SIG-M5 treated with dmso at 0.1 percent for 504 hours (cell line): ENCODE data around the gene FBP2.

ENCODE experiments used
- DNase-seq: peaks from one replicate; lab custom pipeline; 2025; ENCODE audit not compliant: unreplicated experiment; lab: John Stamatoyannopoulos, UW

FBP2 gene

DNA sequence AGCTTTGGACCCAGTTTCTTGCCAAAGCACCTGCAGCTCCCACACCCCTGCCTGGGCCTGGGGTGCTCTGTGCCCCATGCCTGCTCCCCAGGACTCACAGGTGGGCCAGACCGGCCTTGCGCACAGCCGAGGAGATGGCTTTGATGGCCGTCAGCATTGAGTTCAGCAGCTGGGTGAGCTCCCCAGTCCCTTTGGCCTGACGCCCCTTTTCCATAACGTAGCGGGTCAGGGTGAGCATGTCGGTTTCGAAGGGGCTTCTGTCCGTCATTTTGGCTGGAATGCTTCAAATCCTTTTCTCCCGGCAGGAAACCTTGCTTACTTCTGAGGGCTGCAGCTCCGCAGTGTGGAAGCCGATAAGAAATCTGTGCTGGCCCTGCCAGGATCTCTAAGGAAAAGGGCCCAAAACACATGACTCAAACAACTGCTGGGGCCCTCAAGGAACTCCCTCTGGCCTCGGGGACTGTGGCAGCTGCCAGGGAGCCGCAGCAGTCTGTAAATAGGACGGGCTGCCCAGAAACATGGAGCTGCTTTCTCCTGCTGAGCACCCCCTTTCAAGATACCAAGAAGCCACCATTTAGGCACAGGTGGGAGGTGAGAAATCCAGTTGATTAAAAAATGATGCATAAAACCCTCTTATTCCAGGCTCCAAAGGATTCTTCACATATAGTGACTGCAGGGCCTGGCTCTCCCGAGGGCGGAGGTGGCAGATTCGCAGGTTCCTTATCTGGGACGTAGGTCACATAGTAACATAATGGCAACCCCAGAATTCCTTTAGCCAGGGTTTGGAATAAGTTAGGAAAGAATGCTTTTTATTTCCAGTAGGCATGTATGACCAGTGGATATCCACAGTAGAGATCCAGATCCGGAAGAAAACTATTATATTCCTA lies at the start of gene FBP2:
Gene FBP2, minus strand, starts transcription at position 366 of the 887 bp plus-strand sequence. Its CDS starts 98 bp downstream, at position 268.
- no peak for DNase-seq

DNA sequence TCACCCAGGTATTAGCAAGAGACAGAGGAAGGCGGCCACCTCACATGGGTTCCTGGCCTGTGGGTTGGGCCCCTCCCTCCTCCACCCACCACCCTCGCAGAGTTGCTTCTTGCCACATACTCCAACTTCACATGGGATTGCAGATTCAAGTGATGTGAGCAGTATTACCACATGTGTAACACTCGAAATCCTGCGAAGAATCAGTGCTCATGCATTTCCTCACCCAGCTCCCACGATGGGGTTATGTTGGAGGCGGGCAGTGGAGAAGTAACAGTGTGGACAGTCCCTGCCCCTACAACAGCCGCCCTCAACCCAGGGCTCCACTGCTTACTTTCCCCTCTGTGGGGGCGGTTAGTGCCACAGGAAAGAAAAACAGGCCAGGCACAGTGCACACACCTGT lies 49.6 kb upstream of the FBP2 start:
- no peak for DNase-seq

DNA sequence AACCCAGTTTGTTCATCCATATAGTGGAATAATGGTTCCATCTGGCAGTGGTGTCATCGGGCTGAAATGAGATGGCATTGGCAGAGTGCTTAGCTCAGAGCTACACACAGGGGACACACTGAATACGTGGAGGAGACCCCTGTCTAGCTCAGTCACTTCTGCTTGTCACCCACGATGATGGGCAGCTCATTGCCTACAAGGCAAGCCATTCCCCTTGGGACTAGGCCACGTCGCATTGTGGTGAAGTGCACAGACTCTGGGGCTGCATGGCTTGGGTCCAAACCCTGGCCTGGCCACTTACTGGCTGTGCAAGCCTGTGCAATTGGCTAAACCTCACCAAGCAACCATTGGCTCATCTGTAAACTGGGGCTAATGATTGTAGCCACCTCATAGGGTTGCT lies 48.9 kb upstream of the FBP2 start:
- DNase-seq = no peak

DNA sequence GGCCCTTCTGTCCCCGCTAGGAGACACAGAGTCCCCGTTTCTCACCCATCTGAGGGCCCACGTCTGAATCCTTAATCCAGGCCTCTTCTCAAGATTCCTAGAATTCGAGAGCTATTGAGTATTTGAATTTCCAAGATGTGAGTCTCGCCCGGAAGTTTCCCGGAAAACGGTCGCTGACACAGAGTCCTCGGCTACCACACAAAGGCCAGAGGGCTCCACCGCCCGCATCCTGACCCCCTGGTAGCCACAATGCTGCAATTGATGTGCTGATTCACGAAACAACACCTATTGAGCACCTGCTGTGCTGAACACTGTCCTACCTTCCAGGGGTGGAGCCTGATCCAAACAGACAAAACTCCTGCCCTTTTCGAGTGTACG lies 46.4 kb upstream of the FBP2 start:
- DNase-seq = no peak

DNA sequence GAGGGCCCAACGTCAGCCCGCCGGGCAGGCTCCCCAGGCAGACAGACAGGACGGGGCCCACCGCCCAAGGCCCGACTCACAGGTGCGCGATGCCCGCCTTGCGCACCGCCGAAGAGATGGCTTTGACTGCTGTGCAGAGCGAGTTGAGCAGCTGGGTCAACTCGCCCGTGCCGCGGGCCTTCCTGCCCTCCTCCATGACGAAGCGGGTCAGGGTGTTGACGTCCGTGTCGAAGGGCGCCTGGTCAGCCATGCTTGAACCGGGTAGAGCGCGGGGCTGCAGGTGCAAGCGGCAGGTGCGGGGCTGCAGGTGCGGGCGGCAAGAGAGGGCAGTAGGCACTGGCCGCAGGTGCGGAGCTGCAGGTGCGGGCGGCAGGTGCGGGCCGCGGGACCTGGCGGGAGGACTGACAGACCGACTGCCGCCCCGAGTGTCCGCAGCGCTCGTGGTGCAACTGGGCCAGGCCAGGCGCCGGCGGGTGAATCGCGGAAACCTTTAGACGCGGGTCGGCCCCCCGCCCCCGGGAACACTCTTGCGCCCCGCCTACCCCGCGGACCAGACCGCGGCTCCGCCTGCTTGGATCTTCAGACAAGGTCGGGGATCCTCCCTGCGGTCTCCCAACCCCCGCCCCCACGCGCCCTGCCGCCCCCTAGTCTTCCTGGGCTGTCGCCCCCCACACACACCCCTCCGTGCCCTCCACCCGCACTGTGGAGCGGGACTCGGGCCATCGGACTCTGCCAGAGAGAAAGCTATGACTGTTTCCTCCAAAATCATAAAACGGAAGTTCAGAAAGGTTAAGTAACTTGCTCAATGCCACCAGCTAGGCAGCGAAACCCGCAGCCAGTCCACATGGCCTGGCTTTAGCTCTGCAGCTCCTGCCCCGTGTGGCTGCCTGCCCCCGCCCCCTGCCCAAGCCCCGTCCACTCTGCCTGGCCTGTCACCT lies 45.7 kb upstream of the FBP2 start, which contains the start of gene FBP1:
Gene FBP1, minus strand, starts transcription at position 458 of the 938 bp plus-strand sequence. Its CDS starts 208 bp downstream, at position 250.
- DNase-seq = peak; percentile 80

DNA sequence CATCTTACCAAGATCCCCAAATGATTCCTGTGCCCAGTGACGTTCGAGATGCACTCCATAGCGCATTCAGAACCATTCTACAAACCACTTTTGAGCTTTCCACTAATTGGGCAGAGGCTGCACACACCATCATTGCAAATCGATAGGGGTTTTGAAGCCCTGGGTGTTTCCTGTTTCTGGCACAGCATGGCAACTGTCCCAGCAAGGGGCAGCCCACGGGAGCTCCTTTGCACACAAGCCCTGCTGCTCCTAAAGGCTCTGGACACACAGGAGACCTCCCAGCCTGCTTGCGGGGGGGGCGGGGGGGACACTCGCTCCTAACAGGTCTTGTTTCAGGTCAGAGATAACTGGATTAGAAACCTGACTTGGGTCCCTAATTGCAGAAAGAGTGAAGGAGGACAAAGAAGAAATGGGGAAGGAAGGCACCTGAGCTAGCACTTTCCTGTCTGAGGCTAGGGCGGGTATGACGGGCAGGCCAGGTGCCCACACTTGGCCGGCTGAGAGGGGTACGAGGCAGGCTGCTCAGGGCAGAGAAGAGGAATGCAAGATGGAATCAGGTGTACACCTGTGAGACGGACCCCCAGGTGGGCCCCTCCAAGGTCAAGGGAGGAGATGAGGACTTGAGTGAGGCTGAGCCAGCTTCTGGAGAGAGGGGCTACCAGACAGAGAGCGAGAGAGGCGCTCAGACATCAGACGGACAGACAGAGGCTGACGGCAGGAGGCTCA lies 44.9 kb upstream of the FBP2 start:
- no peak for DNase-seq

DNA sequence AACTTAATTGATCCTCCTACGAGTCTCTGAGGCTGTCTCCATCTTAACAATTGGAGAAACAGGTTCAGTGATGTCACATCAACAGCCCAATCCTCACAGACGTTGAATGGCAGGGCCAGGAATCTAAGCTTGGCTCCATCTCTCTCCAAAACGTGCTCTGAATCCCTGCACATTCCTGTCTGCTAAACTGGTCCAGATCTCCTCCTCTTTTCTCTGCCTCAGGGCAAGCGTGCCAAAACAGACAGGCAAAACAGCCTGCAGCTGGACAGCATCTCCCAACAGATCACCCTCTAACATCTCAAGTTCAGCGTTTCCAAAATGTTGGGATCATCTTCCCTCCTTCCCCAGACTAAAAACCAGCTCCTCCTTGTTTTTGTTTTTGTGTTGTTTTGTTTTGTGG lies 39.1 kb upstream of the FBP2 start:
- no peak for DNase-seq

DNA sequence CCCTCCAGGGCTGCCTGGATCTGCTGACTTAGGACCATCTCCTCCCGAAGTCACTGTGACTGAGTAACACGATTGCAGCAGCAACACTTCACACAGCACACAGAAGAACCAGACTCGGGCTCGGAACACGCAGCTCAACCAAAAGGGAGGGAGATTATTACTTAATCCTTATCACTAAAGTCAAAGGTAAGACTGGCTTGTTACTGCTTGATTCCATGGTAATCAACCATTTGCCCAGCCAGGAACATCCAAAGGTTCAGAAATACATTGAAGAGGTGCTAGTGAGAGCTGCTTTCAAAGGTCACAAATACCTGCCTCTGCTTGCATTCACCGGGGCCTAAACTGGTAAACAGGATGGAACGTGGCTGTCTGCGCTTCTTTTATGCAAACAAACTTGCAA lies 38.0 kb upstream of the FBP2 start:
- DNase-seq = no peak

DNA sequence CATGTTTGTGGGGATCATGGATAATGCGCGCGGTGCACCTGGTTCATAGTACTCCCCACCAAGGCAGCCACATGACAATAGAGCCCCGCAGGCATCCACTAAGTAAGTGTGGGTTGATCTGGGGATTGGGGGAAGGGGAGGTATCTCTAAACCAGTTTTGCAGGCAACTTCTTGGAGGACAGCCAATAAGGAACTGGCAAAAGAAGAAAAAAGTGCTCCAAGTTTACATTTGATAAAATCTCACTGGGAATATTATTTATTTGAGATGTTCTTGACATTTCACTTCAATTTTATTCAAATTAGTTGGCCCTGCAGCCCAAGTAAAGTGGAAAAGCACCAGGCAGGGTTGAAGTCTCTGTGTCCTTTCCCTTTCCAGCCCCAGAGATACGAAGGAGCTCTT lies 37.2 kb upstream of the FBP2 start:
- DNase-seq = peak; percentile 58

DNA sequence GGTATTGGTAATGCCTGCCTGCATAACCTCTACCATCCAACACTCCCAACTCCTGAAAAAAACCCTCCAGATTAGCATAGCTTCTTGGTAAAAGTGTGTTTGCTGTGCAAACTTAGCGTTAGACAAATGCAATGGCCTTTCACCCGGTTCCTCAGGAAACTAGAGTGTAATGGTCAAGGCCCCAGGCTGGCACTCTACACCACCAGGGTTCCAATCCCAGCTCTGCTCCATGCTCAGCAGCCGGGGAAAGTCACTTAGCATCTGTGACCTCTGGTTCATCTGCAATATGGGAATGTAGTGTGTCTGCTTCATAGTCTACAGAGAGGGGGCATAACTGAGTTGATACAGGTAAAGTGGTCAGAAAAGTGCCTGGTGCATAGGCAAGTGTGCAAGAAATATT lies 36.7 kb upstream of the FBP2 start:
- no peak for DNase-seq

DNA sequence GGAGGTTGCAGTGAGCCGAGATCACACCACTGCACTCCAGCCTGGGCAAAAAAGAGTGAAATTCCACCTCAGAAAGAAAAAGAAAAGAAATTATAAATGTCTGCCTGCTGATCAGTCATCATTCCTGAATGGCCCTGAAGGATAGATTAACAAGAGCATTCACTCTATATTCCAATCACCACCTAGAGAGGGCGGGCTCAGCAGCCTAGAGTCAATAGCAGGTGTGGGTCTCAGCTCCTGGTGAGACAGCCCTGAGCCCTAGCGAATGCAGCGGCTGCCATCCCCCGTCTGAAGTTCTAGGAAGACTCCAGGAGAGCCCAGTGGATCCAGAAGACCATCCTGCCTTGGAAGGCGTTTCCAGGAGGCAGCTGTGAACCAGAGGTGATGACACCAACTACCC lies 33.7 kb upstream of the FBP2 start:
- DNase-seq = no peak

DNA sequence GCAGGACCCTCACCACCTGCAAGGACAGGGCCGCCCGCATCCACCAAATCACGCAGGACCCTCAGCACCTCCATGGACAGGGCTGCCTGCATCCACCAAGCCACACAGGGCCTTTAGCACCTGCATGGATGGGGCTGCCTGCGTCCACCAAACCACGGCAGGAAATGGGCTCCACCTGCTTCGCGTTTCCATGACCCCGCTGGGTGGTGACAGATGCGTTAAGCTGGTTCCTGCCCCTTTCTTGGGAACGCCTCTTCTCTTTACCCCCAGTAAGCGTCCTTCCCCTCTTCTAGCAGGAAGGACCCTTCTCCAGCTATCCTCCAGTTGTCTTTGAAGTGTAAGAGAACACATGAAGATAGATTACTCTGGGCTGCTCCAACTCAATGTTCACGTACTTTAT lies 32.2 kb upstream of the FBP2 start:
- no peak for DNase-seq

DNA sequence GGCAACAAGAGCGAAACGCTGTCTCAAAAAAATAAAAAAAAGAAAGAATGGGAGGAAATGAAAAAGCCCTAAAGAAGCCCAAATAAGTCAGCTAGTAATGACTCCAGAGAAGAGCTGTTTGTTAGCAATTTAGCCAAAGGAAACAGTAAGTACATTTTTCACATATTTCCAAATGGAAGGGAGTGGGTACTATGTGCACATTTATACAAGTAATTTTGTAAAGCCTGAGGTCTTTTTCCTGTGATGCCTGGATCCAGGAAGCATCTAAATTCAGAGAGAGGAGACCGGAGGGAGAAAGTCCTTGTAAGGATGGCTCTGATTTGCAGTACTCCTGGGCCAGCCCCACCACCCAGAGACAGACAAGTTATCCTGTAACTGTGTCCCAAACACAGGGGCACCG lies 31.0 kb upstream of the FBP2 start:
- DNase-seq = no peak

DNA sequence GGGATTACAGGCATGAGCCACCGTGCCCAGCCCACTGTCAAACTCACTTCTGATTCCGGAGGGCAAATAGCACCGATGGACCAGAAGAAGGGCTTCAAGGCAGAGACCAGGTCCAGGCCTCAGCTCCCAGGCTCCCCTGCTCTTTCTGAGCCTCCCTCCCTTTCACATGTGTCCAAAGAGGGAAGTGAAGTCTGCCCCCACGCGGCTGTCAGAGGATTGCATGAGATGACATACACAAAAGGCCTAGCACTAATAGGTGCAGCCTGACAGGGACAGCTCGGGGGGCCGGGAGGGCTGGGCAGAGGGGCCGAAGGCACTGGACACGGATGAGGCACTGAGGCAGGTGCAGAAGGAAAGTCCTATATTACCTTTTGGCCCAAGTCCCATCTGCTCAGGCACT lies 29.6 kb upstream of the FBP2 start:
- no peak for DNase-seq

DNA sequence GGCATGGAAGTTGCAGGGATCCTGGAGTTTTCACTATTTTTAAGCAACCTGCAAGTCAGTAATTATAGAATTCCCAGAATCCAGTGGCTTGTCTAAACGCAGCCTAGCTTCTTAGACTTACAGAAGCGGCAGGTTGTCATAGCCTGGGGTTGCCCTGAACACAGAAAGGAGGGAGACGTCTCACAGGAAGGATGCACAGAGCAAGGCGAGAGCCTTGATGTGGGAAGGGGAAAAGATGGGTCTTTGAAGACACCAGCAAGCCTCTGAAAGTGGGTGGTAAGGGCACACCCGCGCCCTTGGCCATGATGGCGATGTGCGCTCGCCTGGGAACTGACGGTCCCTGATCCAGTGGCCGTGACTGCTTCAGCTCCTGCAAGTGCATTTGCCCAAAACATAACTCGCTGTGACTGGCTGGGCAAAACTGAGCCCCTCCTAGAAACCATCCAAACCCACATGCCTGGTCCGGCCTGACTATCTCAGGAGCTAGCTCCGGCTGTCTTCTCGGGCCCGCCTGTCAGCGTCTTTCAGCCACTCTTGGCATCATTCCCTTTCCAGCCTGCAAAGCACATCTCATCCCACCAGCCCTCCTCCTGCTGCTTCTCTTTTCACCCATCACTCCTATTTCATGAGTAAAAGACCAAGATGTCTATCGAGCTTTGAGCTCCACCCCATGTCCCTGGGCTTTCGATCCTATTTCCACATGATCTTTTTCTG lies 28.6 kb upstream of the FBP2 start:
- DNase-seq = no peak

DNA sequence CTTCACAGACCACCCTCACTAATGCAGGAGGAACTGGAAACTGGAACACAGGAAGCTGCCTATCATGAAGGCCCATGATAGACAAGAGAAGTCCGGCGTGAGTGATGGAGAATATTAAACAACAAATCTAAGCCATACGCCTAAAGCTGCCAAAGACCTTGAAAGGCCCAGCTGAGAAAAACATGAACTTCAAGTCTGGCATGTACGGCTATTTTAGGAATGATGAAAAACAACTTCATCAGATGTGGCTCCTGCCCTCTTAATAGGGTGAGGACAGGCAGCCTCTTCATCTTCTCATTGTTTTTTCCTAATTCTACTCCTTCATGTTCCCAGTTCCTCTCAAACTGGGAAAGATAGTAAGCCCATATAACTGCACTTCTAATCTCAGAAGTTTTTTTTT lies 25.4 kb upstream of the FBP2 start:
- DNase-seq = no peak

DNA sequence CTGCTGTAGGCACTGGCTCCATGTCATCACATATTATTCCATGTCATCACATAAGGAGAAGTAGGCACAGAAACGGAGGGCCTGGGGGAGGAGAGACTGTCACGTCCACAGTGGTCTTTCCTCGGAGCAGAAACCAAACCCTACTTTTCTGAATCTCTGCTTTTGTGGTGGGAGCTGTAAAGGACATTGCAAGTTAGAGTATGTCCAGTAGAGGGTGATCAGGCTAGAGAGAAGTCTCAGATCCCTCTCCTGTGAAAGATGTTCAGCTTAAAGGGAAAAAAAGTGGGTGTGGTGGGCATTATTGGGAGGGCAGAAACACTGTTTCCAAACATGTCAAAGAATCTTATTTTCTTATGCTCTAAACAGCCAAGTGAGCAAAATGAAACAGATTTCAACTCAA lies 19.4 kb upstream of the FBP2 start:
- DNase-seq = no peak

DNA sequence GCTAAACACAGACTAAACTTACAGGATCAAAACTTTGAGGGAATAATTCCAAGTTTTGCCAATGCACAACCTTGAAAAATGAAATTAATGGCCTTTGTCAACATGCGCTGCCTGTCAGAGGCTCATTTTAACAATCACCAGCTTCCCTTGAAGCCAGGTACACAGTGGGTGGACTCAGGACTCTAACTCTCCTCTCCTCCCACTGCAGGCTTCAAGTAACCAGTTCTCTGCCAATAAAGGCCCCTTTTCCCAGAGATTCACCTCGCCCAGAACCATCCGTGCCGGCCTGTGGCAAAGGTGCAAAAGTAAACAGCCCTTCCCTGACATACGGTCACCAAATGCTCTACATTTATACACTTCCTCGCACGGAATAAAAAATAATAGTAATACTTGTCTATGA lies 18.4 kb upstream of the FBP2 start:
- no peak for DNase-seq

DNA sequence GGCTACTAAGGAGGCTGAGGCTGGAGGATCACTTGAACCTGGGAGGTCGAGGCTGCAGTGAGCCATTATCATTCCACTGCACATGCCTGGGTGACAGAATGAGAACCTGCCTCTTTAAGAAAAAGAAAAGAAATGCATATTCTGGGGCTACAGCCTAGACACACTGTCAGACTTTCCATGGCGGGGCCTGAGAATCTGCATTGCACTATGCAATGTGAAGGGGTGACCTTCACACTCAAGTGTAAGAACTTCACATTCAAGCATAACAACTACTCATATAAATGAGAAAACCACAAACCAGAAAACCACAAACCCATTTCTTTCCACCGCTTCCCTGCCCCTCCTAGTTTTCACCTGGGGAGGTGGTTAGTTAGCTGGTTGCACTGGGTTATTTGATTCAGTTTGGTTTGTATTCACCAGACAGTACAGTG lies 18.0 kb upstream of the FBP2 start:
- DNase-seq = no peak

DNA sequence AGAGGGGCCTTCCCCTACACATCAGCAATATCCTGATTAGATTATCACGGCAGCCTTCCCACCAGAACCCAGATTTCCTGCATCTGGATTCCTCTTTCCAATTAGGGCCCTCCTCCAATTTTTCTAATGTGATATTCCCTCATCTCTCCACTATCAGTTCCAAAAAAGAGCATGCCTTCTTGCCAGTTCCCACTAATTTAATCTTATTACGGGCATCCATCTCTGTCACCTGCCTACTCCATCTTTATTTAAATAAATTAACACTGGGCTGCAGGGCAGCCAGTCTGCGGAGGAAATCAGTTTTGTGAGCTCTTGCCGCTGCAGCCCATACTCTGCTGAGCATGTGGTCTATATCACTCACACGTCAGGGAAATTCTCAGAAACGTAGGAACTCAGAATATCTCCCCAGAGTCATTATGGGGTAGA lies 16.6 kb upstream of the FBP2 start:
- no peak for DNase-seq

DNA sequence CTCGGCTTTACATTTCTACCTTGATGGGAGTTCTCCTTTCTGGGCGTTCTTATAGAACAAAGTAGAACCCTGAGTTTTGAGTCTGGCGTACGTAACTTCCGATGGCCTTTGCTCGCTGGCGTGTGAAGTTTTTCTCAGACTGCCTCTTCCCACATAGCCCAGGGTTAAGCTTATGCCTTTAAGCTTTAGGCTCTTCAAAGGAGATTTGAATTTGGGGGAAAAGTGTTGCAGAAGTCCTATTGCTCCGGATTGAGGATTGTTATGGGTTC lies 13.7 kb upstream of the FBP2 start:
- DNase-seq = no peak
